Fibroblast of mammary gland (primary cell): ENCODE data around the gene FBXO45.

Experiments used
- DNase-seq: peaks from one replicate; pipeline ENCODE4 v3.0.0-alpha.2; 2010; ENCODE audit warnings: low read depth
- H3K4me3 ChIP-seq: 2 replicates; pipeline ENCODE4 v1.5.1; 2011; ENCODE audit warnings: low read depth, mild to moderate bottlenecking, low read length, moderate library complexity; ENCODE audit not compliant: control insufficient read depth
- CTCF ChIP-seq: conservative IDR thresholded peaks from 2 replicates; pipeline ENCODE4 v1.5.1; 2011; ENCODE audit warnings: low read depth, low read length, inconsistent platforms; ENCODE audit not compliant: control insufficient read depth, insufficient read depth

The FBXO45 gene

GRCh38 chr3:196525141-196525540 is 43.3 kb upstream of the FBXO45 start:
- TF ChIP-seq CTCF: no peak
- DNase-seq: no peak
- no peak overlapping the region for H3K4me3 ChIP-seq

GRCh38 chr3:196528639-196529233 is 39.7 kb upstream of the FBXO45 start:
- peak; percentile 62 for DNase-seq
- H3K4me3 ChIP-seq: peak overlapping the region; percentile 49
- TF ChIP-seq CTCF: no peak

GRCh38 chr3:196531418-196531817 is 37.0 kb upstream of the FBXO45 start:
- TF ChIP-seq CTCF: no peak
- DNase-seq: no peak
- no peak overlapping the region for H3K4me3 ChIP-seq

- H3K4me3 ChIP-seq: no peak overlapping the region
- no peak for DNase-seq
- no peak for TF ChIP-seq CTCF
These were observed 35.2 kb upstream of the FBXO45 start for GRCh38 chr3:196533260-196533681.

- peak; percentile 69 for TF ChIP-seq CTCF
- DNase-seq: peak; percentile 36
- no peak overlapping the region for H3K4me3 ChIP-seq
These were observed 31.0 kb upstream of the FBXO45 start for GRCh38 chr3:196537319-196537984.

GRCh38 chr3:196541684-196542445 is 26.6 kb upstream of the FBXO45 start:
- TF ChIP-seq CTCF: no peak
- no peak overlapping the region for H3K4me3 ChIP-seq
- no peak for DNase-seq
